SU-DHL-6 (cell line): ENCODE measurements around the gene ADK.

ENCODE experiments used
- H2AFZ ChIP-seq: fragments of 200-600 bp; sonication (generic); 2 replicates; pipeline ENCODE4 v1.6.1; 2014; ENCODE audit warnings: low read depth, mild to moderate bottlenecking, moderate library complexity, mixed read lengths, antibody characterized with exemption, low read length; ENCODE audit not compliant: severe bottlenecking
- H3F3A ChIP-seq: fragments of 200-600 bp; shearing (Covaris generic); 2 replicates; pipeline ENCODE4 v1.6.0; 2016; ENCODE audit warnings: antibody characterized with exemption, mild to moderate bottlenecking; ENCODE audit not compliant: insufficient read depth
- H3K27ac ChIP-seq: fragments of 200-600 bp; sonication (generic); 2 replicates; pipeline ENCODE4 v1.5.1; 2016; ENCODE audit warnings: low read depth, mild to moderate bottlenecking, low read length, moderate library complexity, mixed read lengths
- H3K27me3 ChIP-seq: fragments of 200-600 bp; sonication (generic), shearing (Covaris generic); 2 replicates; pipeline ENCODE4 v1.6.0; 2014; ENCODE audit warnings: mild to moderate bottlenecking, low read length
- H3K36me3 ChIP-seq: fragments of 200-600 bp; sonication (generic); 2 replicates; pipeline ENCODE4 v1.6.1; 2014; ENCODE audit warnings: mild to moderate bottlenecking, low read length, mixed read lengths
- H3K4me2 ChIP-seq: fragments of 300-600, 200-600 bp; shearing (Covaris generic), sonication (generic); 2 replicates; pipeline ENCODE4 v1.6.0; 2014; ENCODE audit warnings: low read length, low read depth, mild to moderate bottlenecking; ENCODE audit not compliant: poor library complexity, severe bottlenecking
- H3K4me3 ChIP-seq: fragments of 200-600 bp; sonication (generic); 2 replicates; pipeline ENCODE4 v1.5.1; 2014; ENCODE audit warnings: antibody characterized with exemption, low read length, mild to moderate bottlenecking, mixed read lengths; ENCODE audit not compliant: insufficient read depth, poor library complexity, severe bottlenecking
- H3K79me2 ChIP-seq: fragments of 200-600 bp; sonication (generic); 2 replicates; pipeline ENCODE4 v1.6.1; 2014; ENCODE audit warnings: mild to moderate bottlenecking, low read length, moderate library complexity; ENCODE audit not compliant: insufficient read depth
- H3K9ac ChIP-seq: fragments of 200-600 bp; sonication (generic); 2 replicates; pipeline ENCODE4 v1.7.0; 2014; ENCODE audit warnings: mild to moderate bottlenecking, low read length
- H3K9me2 ChIP-seq: fragments of 200-600 bp; sonication (generic); replicated peaks from 2 replicates; pipeline ENCODE4 v1.6.1; 2014; ENCODE audit warnings: low read length; ENCODE audit not compliant: insufficient read depth
- H3K9me3 ChIP-seq: fragments of 200-600 bp; sonication (generic); 2 replicates; pipeline ENCODE4 v1.6.1; 2014; ENCODE audit warnings: low read length, mixed read lengths; ENCODE audit not compliant: insufficient read depth
- H4K20me1 ChIP-seq: fragments of 200-600 bp; sonication (generic); 2 replicates; pipeline ENCODE4 v1.6.1; 2014; ENCODE audit warnings: low read depth, mild to moderate bottlenecking, antibody characterized with exemption, low read length, moderate library complexity, mixed read lengths
- CTCF ChIP-seq: fragments of 200-600 bp; sonication (generic); IDR thresholded peaks from one replicate; pipeline ENCODE4 v1.5.1; 2017; ENCODE audit warnings: antibody characterized with exemption, mild to moderate bottlenecking, low read length, moderate library complexity; ENCODE audit not compliant: insufficient read depth, poor library complexity, severe bottlenecking
- EZH2phosphoT487 ChIP-seq: fragments of 200-600 bp; sonication (generic), shearing (Covaris generic); conservative IDR thresholded peaks from 2 replicates; pipeline ENCODE4 v1.6.1; 2018; ENCODE audit warnings: mild to moderate bottlenecking, antibody characterized with exemption, low read length, moderate library complexity, mixed read lengths

Gene ADK

GRCh38 chr10:74669210-74669609, 518.2 kb downstream of the ADK start:
- no peak overlapping the region for H3K4me3 ChIP-seq

GRCh38 chr10:74671716-74672115, 520.7 kb downstream of the ADK start:
- H3K9me3 ChIP-seq: peaks cover 13% of the 10 kb centered on the region; the same call in 1 of the 2 replicates
- H3K9ac ChIP-seq: no peak overlapping the region
- H3K36me3 ChIP-seq: peaks cover 8% of the 10 kb centered on the region; the same call in 1 of the 2 replicates
- H3F3A ChIP-seq: no peaks in the 10 kb centered on the region
- H3K9me2 ChIP-seq: no peaks in the 10 kb centered on the region
- no peaks in the 10 kb centered on the region for H4K20me1 ChIP-seq
- H2AFZ ChIP-seq: no peak overlapping the region
- H3K79me2 ChIP-seq: no peaks in the 10 kb centered on the region
- no peak overlapping the region for H3K4me2 ChIP-seq
- no peaks in the 10 kb centered on the region for H3K27me3 ChIP-seq
- TF ChIP-seq EZH2phosphoT487 (no peak), CTCF (no peak)
- no peak overlapping the region for H3K27ac ChIP-seq
- no peak overlapping the region for H3K4me3 ChIP-seq

More at GRCh38 chr10:74669210-74669609, 518.2 kb downstream of the ADK start:
- Histone ChIP-seq H3F3A (no peaks in the 10 kb centered on the region), H3K9ac (no peak overlapping the region), H3K27me3 (no peaks in the 10 kb centered on the region), H3K9me2 (no peaks in the 10 kb centered on the region), H3K9me3 (peaks cover 13% of the 10 kb centered on the region; the same call in 1 of the 2 replicates), H2AFZ (no peak overlapping the region), H3K79me2 (no peaks in the 10 kb centered on the region), H4K20me1 (no peaks in the 10 kb centered on the region), H3K4me2 (no peak overlapping the region), H3K36me3 (peaks cover 8% of the 10 kb centered on the region; the same call in 1 of the 2 replicates), H3K27ac (no peak overlapping the region)
- TF ChIP-seq CTCF: no peak
- no peak for TF ChIP-seq EZH2phosphoT487

- Histone ChIP-seq H4K20me1 (no peaks in the 10 kb centered on the region), H3K4me2 (no peak overlapping the region), H3K27ac (no peak overlapping the region), H3K36me3 (peaks cover 8% of the 10 kb centered on the region; the same call in 1 of the 2 replicates), H3K4me3 (no peak overlapping the region), H2AFZ (no peak overlapping the region), H3K27me3 (no peaks in the 10 kb centered on the region), H3K79me2 (no peaks in the 10 kb centered on the region), H3K9me2 (no peaks in the 10 kb centered on the region), H3F3A (no peaks in the 10 kb centered on the region), H3K9ac (no peak overlapping the region), H3K9me3 (peaks cover 13% of the 10 kb centered on the region; the same call in 1 of the 2 replicates)
- no peak for TF ChIP-seq EZH2phosphoT487
- no peak for TF ChIP-seq CTCF
These were observed 521.6 kb downstream of the ADK start for GRCh38 chr10:74672430-74673165.
